GM12892 (cell line): ENCODE results near the gene ZNFX1.

ENCODE experiments used
- POLR2A ChIP-seq: IDR thresholded peaks from 2 replicates; pipeline ENCODE4 v1.6.1; 2011; ENCODE audit warnings: low read depth, low read length, control low read depth
- POLR2AphosphoS5 ChIP-seq: IDR thresholded peaks from 2 replicates; pipeline ENCODE4 v1.6.1; 2011; ENCODE audit warnings: low read depth, low read length, control low read depth

- TF ChIP-seq POLR2A: peak; percentile 72
- peak; percentile 88 for TF ChIP-seq POLR2AphosphoS5
Measured at GRCh38 chr20:49282584-49283171, 4.8 kb upstream of the ZNFX1 start.
